Natural killer cell (primary cell): ENCODE results near the gene ZNF778. TPM values are rescaled to one million over a fixed set of nuclear protein-coding genes. Genes with fewer than 3 reads are reported as not detected.

ENCODE experiments used
- ATAC-seq, 3 donors: fragments of 150-1000 bp in 2 of 3; fragments of 200-7000 bp in 1 of 3; cut with Tn5 transposase; 1 replicate in 1 of 3; 2 replicates in 2 of 3; pipeline ENCODE4 v1.10.0; 2021; ENCODE audit warnings: mild to moderate bottlenecking in 2 of 3, moderate library complexity in 2 of 3
- DNase-seq, 2 donors: peaks; one replicate each; pipeline versions ENCODE4 v3.0.0 to v3.0.0-alpha.2; 2013 to 2021; ENCODE audit warnings: mixed read lengths in 1 of 2
- H3K27ac ChIP-seq: one replicate; pipeline ENCODE4 v1.5.1; 2013; ENCODE audit warnings: mild to moderate bottlenecking, low read length
- H3K27me3 ChIP-seq: one replicate; pipeline ENCODE4 v1.6.1; 2013; ENCODE audit warnings: low read length; ENCODE audit not compliant: control insufficient read depth, insufficient read depth
- H3K36me3 ChIP-seq: one replicate; pipeline ENCODE4 v1.6.1; 2013; ENCODE audit warnings: low read length; ENCODE audit not compliant: control insufficient read depth, insufficient read depth
- H3K4me1 ChIP-seq: one replicate; pipeline ENCODE4 v1.6.1; 2013; ENCODE audit warnings: low read length; ENCODE audit not compliant: control insufficient read depth, insufficient read depth
- H3K4me3 ChIP-seq: one replicate; pipeline ENCODE4 v1.5.1; 2013; ENCODE audit warnings: low read length
- H3K9me3 ChIP-seq: one replicate; pipeline ENCODE4 v1.6.1; 2013; ENCODE audit warnings: low read length; ENCODE audit not compliant: control insufficient read depth, insufficient read depth
- H3K27ac Mint-ChIP-seq, 2 donors: one replicate each; pipeline ENCODE4 v1.8.0; 2022; ENCODE audit warnings: mild to moderate bottlenecking in 2 of 2, mixed read lengths in 2 of 2, moderate library complexity in 1 of 2
- H3K27me3 Mint-ChIP-seq, 2 donors: one replicate each; pipeline ENCODE4 v1.8.0; 2022; ENCODE audit warnings: low read depth in 2 of 2, mixed read lengths in 2 of 2
- H3K36me3 Mint-ChIP-seq: one replicate; pipeline ENCODE4 v1.8.0; 2022; ENCODE audit warnings: mixed read lengths
- H3K4me1 Mint-ChIP-seq, 2 donors: one replicate each; pipeline ENCODE4 v1.8.0; 2022; ENCODE audit warnings: mixed read lengths in 2 of 2
- H3K4me3 Mint-ChIP-seq: one replicate; pipeline ENCODE4 v1.8.0; 2022; ENCODE audit warnings: mild to moderate bottlenecking, moderate library complexity, mixed read lengths
- H3K9me3 Mint-ChIP-seq, 2 donors: one replicate each; pipeline ENCODE4 v1.8.0; 2022; ENCODE audit warnings: mixed read lengths in 2 of 2
- CTCF ChIP-seq: fragments of 200-600 bp; IDR thresholded peaks from one replicate; pipeline ENCODE4 v1.8.0; 2022; ENCODE audit warnings: antibody characterized with exemption
- WGBS: methylation state at CpG from one replicate; pipeline ENCODE4 v1.1.7; 2013; ENCODE audit warnings: missing lambda C conversion rate; ENCODE audit not compliant: insufficient coverage; 5-methylcytosine and 5-hydroxymethylcytosine counted together
- intact Hi-C: fragments of 100-400 bp; cut with micrococcal nuclease; formaldehyde crosslinking; loops from one replicate; pipeline ENCODE4 v1.14.2; 2022
- total RNA-seq, 4 donors: library from RNA; stranded (reverse); fragments of 120-200 nt in 1 of 4; gene quantifications; one replicate each; pipeline versions ENCODE4 v1.2.3 to v1.2.4, GENCODE V29; 2013 to 2022

The ZNF778 gene
- total RNA-seq, 3 donors from 2014 or later (not counting 1 experiment from before 2014, with no cell fraction given), result 7.0 to 14.1 (median 11.8) TPM

- peaks cover 0 to 4% of the 10 kb centered on the region in 2 donors for H3K27me3 Mint-ChIP-seq
- ATAC-seq, result no peak
- WGBS, result 76% methylated on average over 13 of the region's 13 CpGs
- Histone ChIP-seq H3K27ac (no peak overlapping the region), H3K4me1 (peaks cover 33% of the 10 kb centered on the region), H3K4me3 (no peak overlapping the region), H3K27me3 (peaks cover 12% of the 10 kb centered on the region), H3K9me3 (no peaks in the 10 kb centered on the region), H3K36me3 (no peaks in the 10 kb centered on the region)
- no peak for DNase-seq
- H3K4me3 Mint-ChIP-seq, result no peak overlapping the region
- intact Hi-C loops, result no loop called here
- H3K36me3 Mint-ChIP-seq, result no peaks in the 10 kb centered on the region
- no peak for TF ChIP-seq CTCF
- peaks cover 7 to 8% of the 10 kb centered on the region in 2 donors for H3K4me1 Mint-ChIP-seq
- H3K27ac Mint-ChIP-seq, result no peak overlapping the region
- no peaks in the 10 kb centered on the region for H3K9me3 Mint-ChIP-seq
Observed at GRCh38 chr16:89172528-89173173, 44.9 kb upstream of the ZNF778 start.

GRCh38 chr16:89173174-89173921, 44.2 kb upstream of the ZNF778 start:
- H3K9me3 Mint-ChIP-seq, result no peaks in the 10 kb centered on the region
- no peak overlapping the region for H3K27ac ChIP-seq
- no peaks in the 10 kb centered on the region for H3K36me3 Mint-ChIP-seq
- no peak overlapping the region for H3K4me3 ChIP-seq
- H3K36me3 ChIP-seq, result no peaks in the 10 kb centered on the region
- peaks cover 7 to 8% of the 10 kb centered on the region in 2 donors for H3K4me1 Mint-ChIP-seq
- TF ChIP-seq CTCF, result no peak
- no peaks in the 10 kb centered on the region for H3K9me3 ChIP-seq
- intact Hi-C loops, result no loop called here
- ATAC-seq, result no peak
- H3K4me3 Mint-ChIP-seq, result no peak overlapping the region
- H3K27ac Mint-ChIP-seq, result no peak overlapping the region
- H3K27me3 ChIP-seq, result peaks cover 12% of the 10 kb centered on the region
- DNase-seq, result no peak
- H3K4me1 ChIP-seq, result peaks cover 31% of the 10 kb centered on the region
- WGBS, result 91% methylated on average over 9 of the region's 11 CpGs
- peaks cover 0 to 4% of the 10 kb centered on the region in 2 donors for H3K27me3 Mint-ChIP-seq

- H3K4me3 Mint-ChIP-seq, result no peak overlapping the region
- H3K27me3 ChIP-seq, result peaks cover 9% of the 10 kb centered on the region
- no peaks in the 10 kb centered on the region for H3K9me3 Mint-ChIP-seq
- no peak overlapping the region for H3K27ac ChIP-seq
- H3K27me3 Mint-ChIP-seq, result peaks cover 0 to 4% of the 10 kb centered on the region in 2 donors
- intact Hi-C loops, result no loop called here
- DNase-seq (no peak), ATAC-seq (no peak)
- no peaks in the 10 kb centered on the region for H3K36me3 Mint-ChIP-seq
- no peaks in the 10 kb centered on the region for H3K9me3 ChIP-seq
- peaks cover 31% of the 10 kb centered on the region for H3K4me1 ChIP-seq
- TF ChIP-seq CTCF, result no peak
- 84% methylated on average over 23 of the region's 23 CpGs for WGBS
- H3K27ac Mint-ChIP-seq, result no peak overlapping the region
- H3K4me3 ChIP-seq, result no peak overlapping the region
- no peaks in the 10 kb centered on the region for H3K36me3 ChIP-seq
- peaks cover 7 to 8% of the 10 kb centered on the region in 2 donors for H3K4me1 Mint-ChIP-seq
Observed at GRCh38 chr16:89174055-89174827, 43.3 kb upstream of the ZNF778 start.
